HG02763 (cell line): ENCODE measurements around the gene BABAM2.
"Not testable (repeated sequence)": the region's sequence is repeated elsewhere in the genome, so short reads cannot be mapped to it uniquely, and the experiment has no call there.

Source experiments
- ATAC-seq: cut with Tn5 transposase; IDR thresholded peaks from one replicate; pipeline ENCODE4 v1.9.1; 2021; ENCODE audit warnings: mild to moderate bottlenecking, moderate library complexity; ENCODE audit not compliant: unreplicated experiment

Gene BABAM2

DNA sequence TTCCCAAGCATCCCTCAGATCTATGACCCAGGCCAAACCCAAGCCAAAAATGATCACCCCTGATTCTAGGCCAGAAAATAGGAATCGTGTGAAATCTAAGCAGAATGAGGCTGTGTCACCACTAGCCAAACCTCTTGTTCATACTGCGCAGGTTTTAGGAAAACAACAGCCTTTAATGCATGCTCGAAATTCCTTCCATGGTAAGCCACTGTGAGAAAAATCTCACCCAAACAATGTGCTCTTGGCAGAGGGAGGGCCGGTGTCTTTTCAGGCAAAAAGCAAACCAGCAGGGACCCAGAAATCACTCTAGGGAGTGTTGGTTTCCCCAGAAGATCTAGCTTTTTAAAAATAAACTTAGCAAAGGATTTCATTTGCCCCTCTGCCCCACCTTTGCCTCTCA is 430.9 kb downstream of the BABAM2 start:
- no peak for ATAC-seq

DNA sequence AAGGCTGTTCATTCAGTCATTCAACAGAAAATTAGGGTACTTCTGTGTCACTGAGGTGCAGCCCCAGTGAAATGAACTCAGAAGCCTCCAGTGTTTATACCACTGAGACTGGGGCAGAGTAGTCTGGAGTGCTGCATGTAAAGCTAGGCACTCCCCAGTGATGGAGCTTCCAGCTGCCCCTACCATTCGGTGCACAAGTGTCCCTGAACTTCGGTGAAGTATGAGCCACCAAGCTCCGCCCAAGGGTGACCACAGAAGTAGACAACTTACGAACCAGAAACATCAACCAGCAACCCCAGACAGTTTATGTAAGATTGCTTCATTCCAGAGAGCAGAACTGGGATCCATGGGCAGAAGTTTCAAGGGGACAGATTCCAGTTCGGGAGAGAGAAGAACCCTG is 431.5 kb downstream of the BABAM2 start:
- no peak for ATAC-seq

GRCh38 chr2:28322456-28322855 is 431.9 kb downstream of the BABAM2 start:
- no peak for ATAC-seq

DNA sequence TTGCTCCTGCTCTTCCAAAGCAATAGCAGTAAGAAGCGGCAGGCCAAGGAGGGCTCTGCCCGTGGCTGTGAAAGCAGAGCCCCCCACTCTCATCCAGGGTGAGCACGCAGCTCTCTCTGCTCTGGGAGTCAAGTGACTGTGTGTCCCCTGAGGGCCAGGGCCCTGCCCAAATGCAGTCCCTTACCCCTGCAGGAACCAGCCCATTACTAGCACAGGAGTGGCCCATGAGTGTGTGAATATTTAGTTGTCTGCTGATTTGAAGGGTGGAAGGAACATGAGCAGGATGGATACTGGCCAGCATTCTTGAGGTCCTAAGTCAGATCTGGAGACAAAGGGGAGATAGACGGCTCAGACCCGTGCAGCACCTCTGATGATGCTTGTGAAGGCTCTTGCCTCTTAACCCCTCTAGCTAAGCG is 432.5 kb downstream of the BABAM2 start:
- no peak for ATAC-seq

DNA sequence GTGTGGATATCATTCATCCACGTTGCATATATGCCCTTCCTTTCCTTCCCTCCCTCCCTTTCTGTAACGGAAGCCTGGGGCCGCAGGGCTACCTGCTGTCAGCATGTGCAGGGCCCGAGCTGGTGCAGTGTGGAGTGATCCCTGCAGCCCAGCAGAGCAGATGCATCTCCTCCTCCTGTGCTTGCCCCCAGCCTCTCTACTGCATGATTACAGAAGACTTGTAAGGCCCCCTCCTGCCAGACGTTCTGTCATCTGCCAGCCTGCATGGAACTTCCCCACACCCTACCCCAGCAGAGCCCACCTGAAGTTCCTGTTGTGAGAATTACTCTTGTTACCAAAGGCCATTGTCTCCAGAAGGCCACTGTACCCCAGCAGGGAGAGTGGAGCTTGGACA is 434.6 kb downstream of the BABAM2 start:
- no peak for ATAC-seq

DNA sequence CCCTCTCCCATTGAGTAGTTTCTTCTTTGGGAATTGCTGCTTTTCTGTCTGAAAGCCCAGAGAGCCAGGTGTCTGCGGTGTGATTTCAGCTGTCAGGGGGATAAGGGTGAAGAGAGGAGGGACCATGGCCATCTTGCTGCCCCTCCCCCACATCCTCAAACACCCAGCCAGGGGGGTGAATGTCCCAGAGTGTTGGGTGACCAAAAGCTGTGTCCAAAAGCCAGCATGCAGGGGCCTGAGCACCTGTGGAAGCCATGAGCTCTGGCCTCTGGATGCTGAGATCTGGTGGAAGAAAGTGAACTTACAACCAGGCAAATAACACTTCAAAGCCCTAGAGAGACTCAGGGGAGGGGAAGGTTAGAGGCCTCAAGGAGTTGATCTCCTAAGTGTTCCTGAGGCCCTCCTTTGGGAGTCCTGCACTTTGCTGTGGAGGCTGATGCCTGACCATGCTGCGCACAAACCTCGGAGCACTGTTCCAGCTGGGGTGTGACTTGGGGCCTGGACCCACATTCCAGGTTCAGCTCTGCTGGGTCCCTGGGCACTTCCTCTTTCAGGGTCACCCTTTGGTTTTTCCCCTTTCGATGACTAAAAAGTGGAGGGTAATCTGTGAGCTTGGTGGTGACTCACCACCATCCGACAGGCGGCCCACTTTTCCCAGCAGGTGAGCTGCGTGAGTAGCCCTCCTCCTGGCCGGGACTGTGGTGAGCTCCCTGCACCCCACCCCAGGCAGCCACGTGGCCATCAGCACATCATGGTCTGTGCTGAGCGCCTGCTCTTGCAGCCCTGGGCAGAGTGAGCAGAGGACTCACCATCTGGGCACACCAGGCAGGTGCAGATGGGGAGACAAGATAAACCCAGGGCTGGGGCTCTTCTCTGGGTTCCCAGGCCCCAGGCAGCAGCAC is 435.3 kb downstream of the BABAM2 start:
- peak; percentile 48 for ATAC-seq

DNA sequence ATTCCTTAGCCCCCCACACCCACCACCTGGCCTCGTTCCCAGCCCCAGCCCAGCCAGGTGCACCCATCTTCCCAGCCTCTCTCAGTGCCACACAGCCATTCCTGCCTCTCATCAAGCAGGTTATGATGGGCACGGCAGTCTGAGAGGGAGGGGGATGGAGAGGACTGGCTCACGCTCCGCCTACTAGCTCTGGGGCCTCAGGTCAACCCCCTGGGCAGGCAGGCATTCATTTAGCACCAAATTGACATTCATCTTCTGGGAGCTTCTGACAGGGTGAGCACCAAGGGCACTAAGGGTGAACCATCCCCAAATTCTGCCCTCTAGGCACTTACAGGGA is 435.9 kb downstream of the BABAM2 start:
- ATAC-seq: no peak

- no peak for ATAC-seq
These were observed 436.5 kb downstream of the BABAM2 start for GRCh38 chr2:28326881-28327505.

- ATAC-seq: no peak
These were observed 437.0 kb downstream of the BABAM2 start for GRCh38 chr2:28327581-28327955.

DNA sequence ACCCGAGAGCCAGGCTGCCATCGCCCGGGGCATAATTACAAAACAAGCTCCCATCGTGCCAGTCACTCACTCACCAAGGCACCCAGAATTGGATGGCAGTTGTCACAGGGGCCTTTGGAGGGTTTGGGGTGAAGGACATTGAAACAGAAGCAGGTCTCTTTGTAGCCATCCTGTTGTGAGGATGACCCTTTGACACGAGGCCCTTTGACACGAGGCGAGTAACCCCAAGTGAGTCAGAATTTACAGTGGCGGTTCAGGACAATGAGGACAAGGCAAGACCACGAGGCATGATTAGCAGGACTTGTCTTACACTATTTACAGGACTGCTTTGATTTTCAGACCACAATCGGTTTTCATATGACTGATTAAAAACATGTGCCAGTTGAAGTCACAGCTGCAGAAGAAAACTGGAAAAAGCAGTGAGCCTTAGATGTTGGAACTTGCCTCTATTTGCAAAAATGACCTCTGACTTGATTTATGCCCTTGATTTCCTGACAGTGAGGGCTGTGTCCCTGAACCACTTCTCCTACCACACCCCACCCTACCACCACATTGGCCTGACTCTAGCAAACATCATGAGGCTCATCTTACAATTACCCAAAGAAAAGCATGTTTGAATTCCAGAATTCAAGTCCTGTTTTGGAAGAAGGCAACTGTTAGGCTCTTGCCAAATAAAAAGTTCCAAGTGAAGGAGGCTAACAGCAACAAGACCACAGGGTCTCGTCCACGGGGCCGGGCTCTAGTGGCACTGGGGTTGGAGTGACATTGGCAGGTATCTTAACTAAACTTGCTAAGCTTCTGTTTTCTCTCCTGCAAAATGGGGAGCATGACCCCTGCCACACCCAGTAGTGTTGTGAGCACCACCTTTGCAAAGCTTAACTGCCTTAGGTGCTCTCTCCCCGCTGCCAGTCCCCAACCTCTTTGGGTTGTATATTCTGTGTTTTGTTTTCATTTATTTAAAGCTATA is 437.7 kb downstream of the BABAM2 start:
- ATAC-seq: no peak

GRCh38 chr2:28329184-28329583 is 438.7 kb downstream of the BABAM2 start:
- ATAC-seq: no peak

DNA sequence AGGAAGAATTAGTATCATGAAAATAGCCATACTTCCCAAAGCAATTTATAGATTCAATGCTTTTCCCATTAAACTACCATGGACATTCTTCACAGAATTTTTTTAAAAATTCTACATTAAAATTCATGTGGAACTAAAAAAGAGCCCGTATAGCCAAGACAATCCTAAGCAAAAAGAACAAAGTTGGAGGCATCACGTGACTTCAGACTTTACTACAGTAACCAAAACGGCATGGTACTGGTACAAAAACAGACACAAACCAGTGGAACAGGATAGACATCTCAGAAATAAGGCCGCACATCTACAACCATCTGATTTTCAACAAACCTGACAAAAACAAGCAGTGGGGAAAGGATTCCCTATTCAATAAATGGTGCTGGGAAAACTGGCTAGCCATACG is 440.2 kb downstream of the BABAM2 start:
- ATAC-seq: not testable (repeated sequence)

DNA sequence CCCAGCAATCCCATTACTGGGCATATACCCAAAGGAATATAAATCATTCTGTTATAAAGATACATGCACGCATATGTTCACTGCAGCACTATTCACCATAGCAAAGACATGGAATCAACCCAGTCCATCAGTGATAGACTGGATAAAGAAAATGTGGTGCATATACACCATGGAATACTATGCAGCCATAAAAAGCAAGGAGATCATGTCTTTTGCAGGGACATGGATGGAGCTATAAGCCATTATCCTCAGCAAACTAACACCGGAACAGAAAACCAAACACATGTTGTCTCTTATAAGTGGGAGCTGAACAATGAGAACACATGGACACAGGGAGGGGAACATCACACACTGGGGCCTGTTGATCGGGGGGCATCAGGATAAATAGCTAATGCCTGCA is 441.3 kb downstream of the BABAM2 start:
- not testable (repeated sequence) for ATAC-seq

DNA sequence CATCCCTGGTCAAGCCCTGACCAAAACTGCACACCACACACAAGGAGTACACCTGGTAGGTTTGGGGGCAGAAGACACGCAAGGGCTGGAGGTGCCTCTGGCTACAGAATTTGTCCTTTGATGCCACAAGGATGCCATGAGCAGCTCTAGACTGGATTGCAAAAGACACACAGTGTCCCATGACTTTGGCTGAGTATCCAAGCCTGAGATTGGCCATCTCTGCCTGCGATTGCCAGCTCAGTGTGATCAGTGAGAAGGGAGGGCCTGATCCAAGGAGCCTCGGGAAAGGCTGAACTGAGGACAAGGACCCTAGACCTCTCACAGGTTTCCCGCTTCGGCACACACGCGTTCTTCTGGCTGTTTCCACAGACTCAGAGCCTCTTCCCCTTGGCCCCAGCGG is 442.2 kb downstream of the BABAM2 start:
- no peak for ATAC-seq

DNA sequence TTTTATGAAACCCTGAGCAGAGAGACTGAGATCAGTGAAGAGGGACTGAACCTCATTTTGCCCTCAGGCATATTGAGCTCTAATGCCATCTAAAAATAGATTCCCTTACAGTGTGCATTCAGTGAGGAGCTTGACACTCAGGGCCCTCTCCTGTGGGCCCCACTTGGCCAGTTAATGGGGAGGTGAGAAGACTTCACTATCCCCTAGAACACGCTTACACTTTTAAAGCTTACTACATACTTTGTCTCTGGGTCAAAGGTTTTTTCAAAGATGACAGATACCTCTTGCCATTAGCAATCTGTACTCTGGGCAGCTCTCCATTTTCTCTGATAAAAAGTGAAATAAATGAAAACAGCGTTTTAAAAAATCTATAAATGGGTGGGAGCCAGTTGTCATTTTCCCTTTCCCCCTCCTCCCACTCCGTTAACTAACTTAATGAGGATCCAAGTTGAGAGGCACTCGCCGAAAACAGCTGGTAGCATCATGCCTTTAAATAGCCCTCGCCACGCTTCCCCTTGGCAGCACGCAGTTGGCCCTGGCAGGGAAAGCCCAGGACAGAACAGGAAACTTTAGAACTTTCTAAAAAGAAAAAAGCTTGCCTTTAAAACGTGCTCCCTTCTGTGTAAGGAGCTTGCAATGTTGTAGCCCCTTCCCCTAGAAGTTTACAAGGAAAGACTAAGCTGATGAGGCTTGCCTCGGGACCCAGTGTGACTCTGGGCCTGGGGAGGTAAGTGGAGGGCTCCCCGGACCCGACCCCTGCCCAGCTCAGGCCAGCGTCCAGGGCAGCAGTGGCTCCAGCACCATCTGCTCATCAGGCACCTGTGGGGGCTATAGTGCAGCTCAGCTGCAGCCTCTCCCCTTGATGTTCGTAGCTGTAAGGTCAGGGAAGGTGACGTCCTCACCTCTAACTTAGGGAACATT is 443.3 kb downstream of the BABAM2 start:
- ATAC-seq: no peak

GRCh38 chr2:28334527-28334894 is 444.0 kb downstream of the BABAM2 start:
- no peak for ATAC-seq

- ATAC-seq: not testable (repeated sequence)
These were observed 444.7 kb downstream of the BABAM2 start for GRCh38 chr2:28335265-28335664.

DNA sequence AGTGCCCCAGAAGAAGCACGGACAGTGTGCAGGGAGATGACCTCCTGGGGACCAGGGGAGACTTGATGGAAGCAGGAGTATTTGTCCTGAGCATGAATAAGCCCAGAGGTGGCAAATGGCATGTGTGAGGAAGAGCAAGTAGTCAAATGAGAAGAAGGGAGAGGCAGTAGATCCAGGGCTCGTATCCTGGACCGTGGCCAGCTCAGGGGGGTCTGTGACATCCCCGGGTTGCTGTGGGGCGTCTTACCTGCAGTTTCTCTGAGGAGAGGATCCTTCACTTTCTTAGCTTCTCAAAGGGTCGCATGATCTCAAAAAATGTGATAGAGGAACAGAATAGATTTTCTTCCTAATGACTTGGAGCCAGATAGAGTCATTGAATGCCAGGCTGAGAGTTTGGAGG is 445.1 kb downstream of the BABAM2 start:
- no peak for ATAC-seq

DNA sequence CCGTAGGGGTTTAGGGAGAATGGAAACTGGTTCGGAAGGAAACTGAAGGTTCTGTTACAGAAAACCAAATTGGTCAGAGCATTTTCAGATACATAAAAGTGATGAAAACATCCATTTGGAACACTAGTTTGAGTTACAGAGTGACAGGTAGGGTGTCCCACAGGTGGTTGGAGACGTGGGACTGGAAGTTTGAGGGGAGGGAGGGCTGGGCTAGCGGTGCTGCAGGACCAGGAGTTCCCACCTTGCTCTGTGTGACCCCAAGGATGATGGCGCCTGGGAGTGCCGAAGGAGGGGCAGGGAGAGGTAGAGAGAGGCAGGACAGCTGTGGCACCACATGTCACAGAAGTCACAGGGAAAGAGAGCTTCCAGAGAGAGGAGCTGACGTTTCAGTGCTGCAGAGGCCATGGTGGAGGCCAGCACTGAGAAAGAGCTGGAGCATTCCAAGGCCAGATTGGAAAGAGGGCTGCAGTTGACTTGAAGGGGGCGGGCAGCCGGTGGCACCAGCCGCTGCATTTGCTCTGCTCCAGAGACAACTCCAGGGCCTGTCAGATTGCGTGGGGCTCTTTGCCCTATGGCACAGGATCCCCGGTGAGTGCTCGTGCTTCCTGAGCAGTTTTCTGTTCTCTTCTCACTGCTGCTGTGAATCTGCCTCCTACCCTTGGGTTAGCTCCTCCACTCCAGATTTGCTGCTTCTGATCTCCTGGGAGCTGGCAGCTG is 445.9 kb downstream of the BABAM2 start:
- no peak for ATAC-seq
